GM04503 (cell line): ENCODE results near the gene PIAS4.

ENCODE experiments used
- DNase-seq: peaks from one replicate; pipeline ENCODE4 v3.0.0-alpha.2; 2012; ENCODE audit warnings: low read depth

Gene PIAS4

GRCh38 chr19:3977242-3978143, 30.0 kb upstream of the PIAS4 start:
- no peak for DNase-seq

- DNase-seq: no peak
These were observed 29.4 kb upstream of the PIAS4 start for GRCh38 chr19:3978145-3978544.

GRCh38 chr19:3979289-3979673, 28.3 kb upstream of the PIAS4 start:
- no peak for DNase-seq

- DNase-seq: no peak
These were observed 27.7 kb upstream of the PIAS4 start for GRCh38 chr19:3979674-3980352.

- no peak for DNase-seq
These were observed 26.9 kb upstream of the PIAS4 start for GRCh38 chr19:3980353-3981251.

- no peak for DNase-seq
These were observed 26.2 kb upstream of the PIAS4 start for GRCh38 chr19:3981373-3981735.

- no peak for DNase-seq
These were observed 25.5 kb upstream of the PIAS4 start for GRCh38 chr19:3981736-3982681.

- DNase-seq: no peak
These were observed 24.6 kb upstream of the PIAS4 start for GRCh38 chr19:3982701-3983541.

GRCh38 chr19:3983542-3983914, 24.0 kb upstream of the PIAS4 start:
- no peak for DNase-seq

GRCh38 chr19:3983936-3984583, 23.5 kb upstream of the PIAS4 start:
- no peak for DNase-seq

- no peak for DNase-seq
These were observed 23.0 kb upstream of the PIAS4 start for GRCh38 chr19:3984584-3984907.

GRCh38 chr19:3984908-3985642, 22.5 kb upstream of the PIAS4 start, which contains the start of gene EEF2:
TSS of gene EEF2 (minus strand) at chr19:3985463. CDS start at chr19:3985380, 83 bp downstream.
- DNase-seq: no peak

- no peak for DNase-seq
These were observed 21.8 kb upstream of the PIAS4 start for GRCh38 chr19:3985643-3986259.

- no peak for DNase-seq
These were observed 21.1 kb upstream of the PIAS4 start for GRCh38 chr19:3986260-3987041.

GRCh38 chr19:3987619-3988371, 19.7 kb upstream of the PIAS4 start:
- no peak for DNase-seq

- no peak for DNase-seq
These were observed 16.8 kb upstream of the PIAS4 start for GRCh38 chr19:3990815-3991117.

- DNase-seq: no peak
These were observed 11.9 kb upstream of the PIAS4 start for GRCh38 chr19:3995607-3996006.
